Measurements from ENCODE around the gene CXCL16. TPM values are rescaled to one million over a fixed set of nuclear protein-coding genes. Genes with fewer than 3 reads are reported as not detected.

The CXCL16 gene
- total RNA-seq, 2 donors from 2014 or later, result 6.5 to 8.2 TPM

DNA sequence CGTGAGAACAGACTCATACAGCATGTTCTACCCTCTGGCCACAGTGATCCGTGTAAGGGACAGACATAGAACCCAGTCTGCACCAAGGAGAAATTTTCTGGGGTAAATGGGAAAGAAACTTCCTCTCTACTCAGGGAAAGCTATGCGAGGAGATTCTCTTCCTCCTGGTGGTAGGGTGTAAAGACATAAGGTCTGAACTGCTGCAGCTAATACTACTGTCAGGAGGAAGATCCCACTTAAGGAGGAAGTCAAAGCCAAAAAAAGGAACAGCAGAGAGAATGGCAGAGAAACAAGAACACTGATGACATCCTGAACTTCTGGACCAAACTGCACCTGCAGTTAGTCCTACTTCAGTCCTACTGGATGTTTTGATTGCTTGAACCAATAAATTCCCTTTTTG, 24.9 kb upstream of the CXCL16 start:
- intact Hi-C loops (cut with DNase I), result no loop called here
- DNase-seq (no peak), ATAC-seq (peak; percentile 53 to 69)

DNA sequence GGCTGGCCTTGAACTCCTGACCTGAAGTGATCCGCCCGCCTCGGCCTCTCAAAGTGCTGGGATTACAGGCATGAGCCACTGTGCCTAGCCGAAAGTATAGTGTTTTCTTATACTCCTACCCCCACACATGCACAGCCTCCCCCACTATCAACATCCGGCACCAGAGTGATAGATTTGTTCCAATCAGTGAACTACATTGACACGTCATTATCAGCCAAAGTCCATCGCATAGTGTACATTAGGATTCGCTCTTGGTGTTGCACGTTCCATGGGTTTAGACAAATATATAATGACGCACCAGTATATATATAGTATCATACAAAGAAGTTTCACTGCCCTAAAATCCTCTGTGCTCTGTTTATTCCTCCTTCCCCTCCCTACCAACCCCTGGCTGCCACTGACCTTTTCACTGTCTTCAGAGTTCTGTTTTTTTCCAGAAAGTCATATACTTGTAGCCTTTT, 20.1 kb upstream of the CXCL16 start:
- intact Hi-C loops (cut with DNase I), result no loop called here
- ATAC-seq (peak; percentile 15 to 47), DNase-seq (no peak)

DNA sequence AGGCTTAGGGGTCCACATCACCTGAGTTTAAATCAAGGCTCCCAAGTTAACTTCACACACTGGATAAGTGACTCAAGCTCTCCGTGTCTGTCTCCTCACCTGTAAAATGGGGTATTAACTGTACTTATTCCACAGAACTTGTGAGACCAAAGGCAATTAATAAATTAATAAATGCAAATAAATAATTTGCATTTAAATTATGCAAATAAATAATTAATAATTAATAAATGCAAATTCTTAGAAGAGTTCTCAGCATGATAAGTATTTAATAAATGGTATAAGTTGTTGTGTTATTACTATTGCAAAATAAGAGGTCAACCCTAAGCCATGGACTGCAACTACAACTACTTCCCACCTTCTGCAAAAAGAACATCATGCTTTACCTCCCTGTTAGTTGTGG, 13.7 kb upstream of the CXCL16 start:
- intact Hi-C loops (cut with DNase I), result no loop called here
- no peak for DNase-seq
- no peak for ATAC-seq

DNA sequence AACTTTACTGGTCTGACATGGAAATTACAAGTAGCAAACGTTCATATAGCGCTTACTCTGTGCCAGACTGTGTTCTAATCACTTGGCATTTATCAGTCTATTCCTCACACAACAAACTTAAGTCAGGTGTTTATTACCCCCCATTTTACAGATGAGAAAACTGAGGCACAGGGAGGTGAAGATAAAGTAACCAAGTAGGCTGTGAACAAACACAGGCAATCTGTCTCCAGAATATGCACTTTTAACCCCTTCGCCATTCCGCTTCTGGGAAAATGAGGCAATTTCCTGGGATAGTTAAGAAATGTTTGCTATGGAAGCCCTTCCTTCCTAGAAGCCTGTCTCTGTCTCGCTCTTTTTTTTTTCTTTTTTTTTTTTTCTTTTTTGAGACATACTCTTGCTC, 12.2 kb upstream of the CXCL16 start:
- intact Hi-C loops (cut with DNase I), result no loop called here
- ATAC-seq (no peak), DNase-seq (no peak)

DNA sequence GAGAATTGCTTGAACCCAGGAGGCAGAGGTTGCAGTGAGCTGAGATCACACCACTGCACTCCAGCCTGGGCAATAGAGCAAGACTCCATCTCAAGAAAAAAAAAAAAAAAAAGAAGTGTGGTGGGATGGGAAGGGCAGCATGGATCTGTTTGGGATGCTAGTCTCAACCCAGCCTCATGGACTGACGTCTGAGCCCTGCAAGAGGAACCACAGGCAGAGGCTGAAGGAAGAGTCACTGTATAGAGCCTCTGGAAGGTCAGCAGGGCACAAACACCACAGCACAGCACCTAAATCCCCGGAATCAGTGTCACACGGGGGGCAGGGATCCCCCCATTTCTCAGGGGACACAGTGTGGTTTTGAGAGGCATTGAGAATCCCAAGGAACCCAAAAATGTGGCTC, 10.9 kb upstream of the CXCL16 start:
- ATAC-seq, result no peak
- intact Hi-C loops (cut with DNase I), result no loop called here

DNA sequence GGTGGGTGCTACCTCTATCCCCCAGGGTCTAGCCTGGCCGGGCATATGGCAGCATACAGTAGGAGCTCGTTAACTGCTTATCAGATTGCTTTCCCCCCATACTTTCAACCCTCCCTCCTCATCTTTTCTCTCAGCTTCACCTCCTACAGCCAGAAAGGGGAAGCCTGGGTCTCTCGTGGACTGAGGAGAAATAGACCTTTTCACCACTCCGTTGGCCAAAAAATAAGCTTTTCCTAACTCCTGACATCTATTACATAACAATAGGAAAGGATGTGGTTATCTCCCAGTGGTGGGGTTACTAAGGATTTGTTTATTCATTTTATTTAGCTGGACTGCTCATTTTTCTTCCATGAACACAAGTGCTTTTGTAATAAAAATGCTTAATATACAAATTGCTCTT, 9.0 kb upstream of the CXCL16 start:
- ATAC-seq, result no peak
- intact Hi-C loops (cut with DNase I), result no loop called here
- DNase-seq, result no peak

More for the DNA sequence above, 10.9 kb upstream of the CXCL16 start:
- no peak for DNase-seq

DNA sequence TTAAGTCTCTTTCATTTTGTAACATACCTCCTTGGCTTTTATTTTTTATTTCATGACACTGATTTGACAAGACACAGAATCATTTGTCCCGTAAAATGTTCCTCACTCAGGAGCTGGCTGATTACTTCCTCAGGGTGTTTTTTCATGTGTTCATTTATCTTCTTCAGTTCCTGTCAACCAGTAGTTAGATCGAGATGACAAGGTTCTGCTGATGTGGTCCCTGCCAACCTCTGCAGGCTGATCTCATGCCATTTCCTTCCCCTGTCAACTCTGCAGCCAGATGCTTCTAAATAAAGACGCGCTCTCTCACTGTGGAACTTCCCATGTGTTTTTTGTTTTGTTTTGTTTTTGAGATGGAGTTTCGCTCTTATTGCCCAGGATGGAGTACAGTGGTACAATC, 8.1 kb upstream of the CXCL16 start:
- intact Hi-C loops (cut with DNase I), result no loop called here
- peak; percentile 69 to 82 for ATAC-seq
- no peak for DNase-seq

DNA sequence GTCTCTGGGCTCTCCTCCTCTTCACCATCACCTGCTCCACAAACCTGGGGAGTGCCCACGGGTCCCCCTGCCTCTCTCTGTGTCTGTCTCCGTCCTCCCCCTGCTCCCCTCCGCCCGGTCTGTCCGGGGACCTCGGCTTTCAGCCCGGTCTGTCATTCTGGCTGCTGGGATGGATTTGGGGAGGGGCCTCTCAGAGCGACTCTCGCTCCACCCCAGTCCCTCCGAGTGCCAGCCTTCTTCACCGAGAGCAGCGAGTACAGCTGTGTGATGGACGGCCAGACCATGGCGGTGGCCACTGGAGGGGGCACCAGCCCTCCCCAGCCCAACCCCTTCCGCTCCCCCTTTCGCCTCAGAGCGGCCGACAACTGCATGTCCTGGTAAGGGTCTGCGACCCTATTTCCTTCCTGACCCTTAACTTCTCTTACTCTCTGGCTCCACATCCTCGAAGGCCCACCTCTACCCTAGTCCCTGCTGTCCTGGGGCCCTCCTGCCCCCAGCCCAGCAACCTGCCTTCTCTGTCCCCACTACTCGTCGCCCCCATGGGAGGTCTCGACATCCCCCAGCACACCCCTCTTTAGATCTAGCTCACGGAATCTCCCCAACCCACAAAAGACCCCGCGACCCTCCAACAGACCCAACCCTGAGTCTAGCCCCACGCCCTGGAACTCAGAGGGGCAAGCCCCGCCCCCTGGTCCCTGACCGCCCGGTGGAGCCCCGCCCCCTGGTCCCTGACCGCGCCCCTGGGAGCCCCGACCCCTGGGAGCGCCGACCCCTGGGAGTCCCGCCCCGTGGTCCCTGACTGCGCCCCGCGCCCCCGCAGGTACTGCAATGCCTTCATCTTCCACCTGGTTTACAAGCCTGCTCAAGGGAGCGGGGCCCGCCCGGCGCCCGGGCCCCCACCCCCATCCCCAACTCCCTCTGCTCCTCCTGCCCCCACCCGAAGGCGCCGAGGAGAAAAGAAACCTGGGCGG, 5.6 kb upstream of the CXCL16 start:
- intact Hi-C loops (cut with DNase I), result loop anchor here in 1 of 2 donors (5.0 kb wide), 1 partner anchor 42 kb away; the partner anchor contains the start of genes GLTPD2 and VMO1
- no peak for DNase-seq

DNA sequence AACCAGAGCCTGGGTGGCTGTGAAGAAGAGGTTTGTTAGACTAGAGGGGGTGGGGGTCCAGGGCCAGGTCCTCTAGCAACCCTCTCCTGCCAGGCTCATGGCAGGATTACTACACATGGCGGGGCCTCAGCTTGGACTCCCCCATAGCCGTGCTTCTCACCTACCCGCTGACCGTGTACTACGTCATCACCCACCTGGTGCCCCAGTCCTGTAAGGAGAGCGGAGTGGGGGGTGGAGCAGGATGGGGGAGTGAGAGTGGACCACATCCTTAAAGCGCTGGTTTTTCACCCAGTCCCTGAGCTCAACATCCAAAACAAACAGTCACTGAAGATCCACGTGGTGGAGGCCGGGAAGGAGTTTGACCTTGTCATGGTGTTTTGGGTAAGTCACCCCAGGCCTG, 4.2 kb upstream of the CXCL16 start:
- DNase-seq, result no peak
- no peak for ATAC-seq
- intact Hi-C loops (cut with DNase I), result loop anchor here in 1 of 2 donors (5.0 kb wide), 1 partner anchor 43 kb away; the partner anchor contains the start of genes GLTPD2 and VMO1

More for the DNA sequence above, 5.6 kb upstream of the CXCL16 start:
- peak; percentile 21 to 27 for ATAC-seq

DNA sequence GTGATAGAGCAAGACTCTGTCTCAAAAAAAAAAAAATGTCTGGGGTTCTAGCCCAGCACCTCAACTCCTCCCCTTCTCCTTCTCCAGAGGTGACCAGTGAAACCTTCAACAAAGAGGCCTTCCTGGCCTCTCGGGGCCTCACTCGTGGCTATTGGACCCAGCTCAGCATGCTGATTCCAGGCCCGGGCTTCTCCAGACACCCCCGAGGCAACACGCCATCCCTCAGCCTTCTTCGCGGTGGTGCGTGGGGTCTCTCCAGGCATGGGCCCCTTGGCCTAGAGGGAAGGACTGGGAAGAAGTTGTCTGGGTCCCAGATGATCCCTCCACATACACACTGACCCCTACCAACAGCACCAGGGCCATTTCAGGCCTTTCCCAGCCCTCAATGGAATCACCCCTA, 3.5 kb upstream of the CXCL16 start:
- no peak for DNase-seq
- no peak for ATAC-seq
- intact Hi-C loops (cut with DNase I), result loop anchor here in 1 of 2 donors (5.0 kb wide), 1 partner anchor 44 kb away; the partner anchor contains the start of genes GLTPD2 and VMO1

DNA sequence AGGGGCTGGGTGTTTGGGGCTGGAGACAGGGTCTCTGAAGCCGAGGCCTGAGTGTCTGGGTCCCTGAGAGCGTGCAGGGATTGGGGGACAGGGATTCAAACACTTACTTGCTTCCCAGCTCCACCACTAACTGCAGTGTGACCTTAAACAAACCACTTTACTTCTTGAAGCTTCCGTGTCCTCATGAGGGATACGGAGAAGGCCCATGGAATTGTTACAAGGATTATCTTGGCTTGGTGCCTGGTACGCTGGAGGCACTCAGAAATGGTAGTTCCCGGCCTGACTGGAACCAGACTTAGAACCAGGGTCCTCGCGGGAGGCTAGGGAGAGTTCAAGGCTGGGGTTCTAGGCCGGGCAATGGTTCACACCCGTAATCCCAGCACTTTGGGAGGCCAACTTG, 2.9 kb upstream of the CXCL16 start:
- ATAC-seq, result no peak
- DNase-seq, result no peak
- intact Hi-C loops (cut with DNase I), result loop anchor here in 1 of 2 donors (5.0 kb wide), 1 partner anchor 45 kb away; the partner anchor contains the start of genes GLTPD2 and VMO1

DNA sequence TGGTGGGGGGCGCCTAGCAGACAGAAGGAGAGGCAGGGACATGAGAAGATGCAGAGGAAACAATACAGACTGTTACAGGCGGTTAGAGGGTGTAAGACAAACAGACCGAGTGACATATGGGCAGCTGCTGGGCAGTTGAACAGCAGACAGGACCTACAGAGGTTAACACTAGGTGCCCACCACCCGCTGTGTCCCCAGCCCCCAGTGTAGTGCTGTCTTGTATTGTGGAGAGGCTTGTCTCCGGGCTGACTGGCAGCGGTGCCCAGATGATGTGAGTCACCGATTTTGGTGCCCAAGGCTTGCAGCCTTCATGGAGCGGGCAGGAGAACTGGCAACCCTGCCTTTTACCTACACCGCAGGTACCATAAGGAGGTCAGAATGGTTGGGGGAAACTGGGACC, 2.4 kb upstream of the CXCL16 start:
- ATAC-seq, result no peak

DNA sequence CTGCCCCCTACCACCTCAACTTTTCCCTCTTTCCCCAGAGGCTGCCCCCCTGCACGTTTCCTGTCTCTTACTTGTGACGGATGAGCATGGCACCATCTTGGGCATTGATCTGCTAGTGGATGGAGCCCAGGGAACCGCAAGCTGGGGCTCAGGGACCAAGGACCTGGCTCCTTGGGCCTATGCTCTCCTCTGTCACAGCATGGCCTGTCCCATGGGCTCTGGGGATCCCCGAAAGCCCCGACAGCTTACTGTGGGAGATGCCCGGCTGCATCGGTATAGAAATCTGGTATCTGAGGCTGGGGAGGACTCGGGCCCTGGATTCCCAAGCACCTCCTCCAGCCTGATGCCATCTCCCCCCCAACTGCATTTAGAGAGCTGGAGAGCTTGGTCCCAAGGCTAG, 1.8 kb upstream of the CXCL16 start:
- ATAC-seq (no peak), DNase-seq (no peak)
- intact Hi-C loops (cut with DNase I), result loop anchor here in 1 of 2 donors (5.0 kb wide), 1 partner anchor 46 kb away; the partner anchor contains the start of genes GLTPD2 and VMO1

More for the DNA sequence above, 2.4 kb upstream of the CXCL16 start:
- intact Hi-C loops (cut with DNase I), result loop anchor here in 1 of 2 donors (5.0 kb wide), 1 partner anchor 45 kb away; the partner anchor contains the start of genes GLTPD2 and VMO1
- no peak for DNase-seq

DNA sequence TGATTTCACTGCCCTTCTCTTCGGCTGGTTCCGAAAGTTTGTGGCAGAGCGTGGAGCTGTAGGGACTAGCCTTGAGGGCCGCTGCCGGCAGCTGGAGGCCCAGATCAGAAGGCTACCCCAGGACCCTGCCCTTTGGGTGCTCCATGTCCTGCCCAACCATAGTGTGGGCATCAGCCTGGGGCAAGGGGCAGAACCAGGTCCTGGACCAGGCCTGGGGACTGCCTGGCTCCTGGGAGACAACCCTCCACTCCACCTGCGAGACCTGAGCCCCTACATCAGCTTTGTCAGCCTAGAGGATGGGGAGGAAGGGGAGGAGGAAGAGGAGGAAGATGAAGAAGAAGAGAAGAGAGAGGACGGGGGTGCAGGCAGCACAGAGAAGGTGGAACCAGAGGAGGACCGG, 856 bp upstream of the CXCL16 start:
- DNase-seq, result no peak
- no peak for ATAC-seq
- intact Hi-C loops (cut with DNase I), result loop anchor here in 1 of 2 donors (5.0 kb wide), 1 partner anchor 47 kb away; the partner anchor contains the start of genes GLTPD2 and VMO1

DNA sequence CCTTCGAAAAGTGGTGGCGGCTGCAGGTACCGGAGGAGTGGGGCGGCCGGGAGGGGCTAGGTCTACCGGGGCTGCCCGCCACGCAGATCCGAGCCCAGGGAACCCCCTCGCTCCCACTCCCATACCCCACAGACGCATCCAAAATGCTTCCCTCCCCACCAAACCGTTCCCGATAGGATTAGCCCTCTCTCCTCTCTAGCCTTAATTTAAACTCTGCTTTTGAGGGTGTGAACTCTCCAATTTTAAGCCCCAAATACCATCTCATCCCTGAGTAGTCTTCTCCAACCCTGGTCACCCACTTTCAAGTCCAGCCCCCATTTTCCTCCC, 260 bp upstream of the CXCL16 start:
- ATAC-seq (no peak), DNase-seq (no peak)
- intact Hi-C loops (cut with DNase I), result loop anchor here in 1 of 2 donors (5.0 kb wide), 1 partner anchor 47 kb away; the partner anchor contains the start of genes GLTPD2 and VMO1

DNA sequence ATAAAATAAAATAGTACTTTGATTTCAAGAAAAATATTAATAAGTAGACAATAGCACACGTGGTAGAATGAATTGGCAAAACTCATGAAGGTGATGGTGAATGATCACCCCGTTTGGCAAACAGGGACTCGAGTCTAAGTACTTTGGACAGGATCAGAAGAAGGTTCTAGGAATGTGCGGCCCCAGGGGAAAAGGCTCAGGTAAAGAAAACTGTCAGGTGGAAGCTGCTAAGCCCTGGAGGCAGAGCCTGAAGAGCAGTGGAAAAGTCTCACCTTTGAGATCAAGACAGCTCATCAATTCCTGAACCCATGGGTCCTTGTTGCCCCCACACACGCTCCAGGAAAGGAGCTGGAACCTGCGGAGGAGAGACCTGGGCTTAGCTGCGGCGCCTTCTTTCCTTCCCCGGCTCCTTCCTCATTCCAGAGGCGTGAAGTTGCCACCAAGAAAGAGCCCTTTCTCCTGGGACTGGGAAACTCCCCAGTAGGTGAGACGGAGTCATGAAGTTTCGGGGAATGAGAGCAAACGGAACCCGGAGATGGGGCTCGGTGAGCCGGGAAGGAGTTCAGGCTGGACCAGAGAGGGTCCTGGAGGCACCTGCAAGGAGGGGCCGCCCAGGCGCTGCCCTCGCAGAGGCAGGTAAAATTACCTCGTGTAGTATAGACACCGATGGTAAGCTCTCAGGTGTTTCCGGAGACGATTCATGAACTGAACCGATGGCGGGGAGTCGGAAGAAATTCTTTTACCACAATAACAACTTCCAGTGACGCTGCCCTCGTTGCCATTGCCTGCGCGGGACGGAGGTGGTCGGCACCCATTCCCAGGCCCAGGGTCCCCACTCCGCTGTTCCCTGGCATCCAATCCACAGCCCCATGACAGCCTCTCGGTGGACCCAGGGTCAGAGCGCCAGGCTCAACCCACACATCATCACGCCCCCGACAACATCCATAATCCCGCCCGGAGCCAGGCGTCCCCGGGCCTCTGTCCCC, 1.3 kb downstream of the CXCL16 start:
- ATAC-seq (peak; percentile 11 to 12), DNase-seq (no peak)
- intact Hi-C loops (cut with DNase I), result loop anchor here in 1 of 2 donors (10.0 kb wide), 1 partner anchor 146 kb away; no protein-coding TSS in a partner anchor

DNA sequence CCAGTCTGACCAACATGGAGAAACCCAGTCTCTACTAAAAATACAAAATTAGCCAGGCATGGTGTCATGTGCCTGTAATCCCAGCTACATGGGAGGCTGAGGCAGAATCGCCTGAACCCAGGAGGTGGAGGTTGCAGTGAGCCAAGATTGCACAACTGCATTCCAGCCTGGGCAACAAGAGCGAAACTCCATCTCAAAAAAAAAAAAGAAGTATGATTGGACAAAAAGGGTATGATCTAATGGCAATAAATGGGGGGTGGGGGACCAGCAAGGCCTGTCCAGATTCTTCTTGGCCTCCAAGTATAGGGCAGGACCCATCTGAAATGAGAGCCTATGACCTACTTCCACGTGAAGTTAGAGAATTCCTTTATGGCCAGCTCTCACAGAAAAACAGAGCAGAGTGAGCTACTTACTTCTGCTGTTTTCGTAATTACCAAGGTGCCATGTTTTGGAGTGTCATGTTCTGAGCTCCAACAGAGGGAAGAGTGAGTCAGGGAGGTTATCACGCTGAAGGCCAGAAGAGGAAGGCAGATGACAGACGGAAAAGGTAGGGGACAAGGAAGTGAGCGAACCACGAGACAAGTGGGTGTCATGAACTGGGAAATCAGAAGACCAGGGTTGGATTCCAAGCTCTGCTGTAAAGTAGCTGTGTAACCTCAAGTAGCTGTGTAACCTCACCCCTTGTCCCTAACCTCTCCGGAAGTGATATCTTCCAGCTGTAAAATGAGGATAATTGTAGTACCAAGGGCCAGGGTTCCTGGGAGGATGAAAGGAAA, 3.7 kb downstream of the CXCL16 start:
- DNase-seq (no peak), ATAC-seq (no peak)
- intact Hi-C loops (cut with DNase I), result loop anchor here in 1 of 2 donors (10.0 kb wide), 1 partner anchor 149 kb away; no protein-coding TSS in a partner anchor

Measured in left cardiac atrium (tissue), 4 donors.